ENCODE data around the gene SH3PXD2A.

DNA sequence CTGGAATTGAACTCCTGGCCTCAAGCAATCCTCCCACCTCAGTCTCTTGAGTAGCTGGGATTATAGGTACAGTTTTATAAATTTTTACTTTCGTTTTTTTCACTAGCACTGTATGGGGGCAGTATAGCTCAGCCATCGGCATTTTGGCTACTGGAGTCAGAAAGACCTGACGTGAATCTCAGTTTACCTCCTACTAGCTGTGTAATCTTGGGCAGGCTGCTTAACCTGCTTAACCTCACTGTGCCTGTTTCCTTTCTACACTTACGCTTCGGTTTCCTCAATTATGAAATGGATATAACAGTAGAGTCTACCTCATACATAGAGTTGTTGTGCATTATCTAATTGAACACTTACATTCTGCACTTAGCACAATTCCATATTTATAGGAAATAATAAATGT is 45.9 kb upstream of the SH3PXD2A start:
- TF ChIP-seq, protein P1, sequence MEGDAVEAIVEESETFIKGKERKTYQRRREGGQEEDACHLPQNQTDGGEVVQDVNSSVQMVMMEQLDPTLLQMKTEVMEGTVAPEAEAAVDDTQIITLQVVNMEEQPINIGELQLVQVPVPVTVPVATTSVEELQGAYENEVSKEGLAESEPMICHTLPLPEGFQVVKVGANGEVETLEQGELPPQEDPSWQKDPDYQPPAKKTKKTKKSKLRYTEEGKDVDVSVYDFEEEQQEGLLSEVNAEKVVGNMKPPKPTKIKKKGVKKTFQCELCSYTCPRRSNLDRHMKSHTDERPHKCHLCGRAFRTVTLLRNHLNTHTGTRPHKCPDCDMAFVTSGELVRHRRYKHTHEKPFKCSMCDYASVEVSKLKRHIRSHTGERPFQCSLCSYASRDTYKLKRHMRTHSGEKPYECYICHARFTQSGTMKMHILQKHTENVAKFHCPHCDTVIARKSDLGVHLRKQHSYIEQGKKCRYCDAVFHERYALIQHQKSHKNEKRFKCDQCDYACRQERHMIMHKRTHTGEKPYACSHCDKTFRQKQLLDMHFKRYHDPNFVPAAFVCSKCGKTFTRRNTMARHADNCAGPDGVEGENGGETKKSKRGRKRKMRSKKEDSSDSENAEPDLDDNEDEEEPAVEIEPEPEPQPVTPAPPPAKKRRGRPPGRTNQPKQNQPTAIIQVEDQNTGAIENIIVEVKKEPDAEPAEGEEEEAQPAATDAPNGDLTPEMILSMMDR (conservative IDR thresholded peaks at IDR 0.05; ENCODE audit: low read depth in 2 of 2), result 0 out of 4 replicates have a peak, but pooled peaks of 1 of the 2 experiments have one; percentile 8
- TF ChIP-seq EZH2phosphoT487 (IDR thresholded peaks at IDR 0.05; ENCODE audit: unreplicated experiment), result no peak
- TF ChIP-seq, protein P2, sequence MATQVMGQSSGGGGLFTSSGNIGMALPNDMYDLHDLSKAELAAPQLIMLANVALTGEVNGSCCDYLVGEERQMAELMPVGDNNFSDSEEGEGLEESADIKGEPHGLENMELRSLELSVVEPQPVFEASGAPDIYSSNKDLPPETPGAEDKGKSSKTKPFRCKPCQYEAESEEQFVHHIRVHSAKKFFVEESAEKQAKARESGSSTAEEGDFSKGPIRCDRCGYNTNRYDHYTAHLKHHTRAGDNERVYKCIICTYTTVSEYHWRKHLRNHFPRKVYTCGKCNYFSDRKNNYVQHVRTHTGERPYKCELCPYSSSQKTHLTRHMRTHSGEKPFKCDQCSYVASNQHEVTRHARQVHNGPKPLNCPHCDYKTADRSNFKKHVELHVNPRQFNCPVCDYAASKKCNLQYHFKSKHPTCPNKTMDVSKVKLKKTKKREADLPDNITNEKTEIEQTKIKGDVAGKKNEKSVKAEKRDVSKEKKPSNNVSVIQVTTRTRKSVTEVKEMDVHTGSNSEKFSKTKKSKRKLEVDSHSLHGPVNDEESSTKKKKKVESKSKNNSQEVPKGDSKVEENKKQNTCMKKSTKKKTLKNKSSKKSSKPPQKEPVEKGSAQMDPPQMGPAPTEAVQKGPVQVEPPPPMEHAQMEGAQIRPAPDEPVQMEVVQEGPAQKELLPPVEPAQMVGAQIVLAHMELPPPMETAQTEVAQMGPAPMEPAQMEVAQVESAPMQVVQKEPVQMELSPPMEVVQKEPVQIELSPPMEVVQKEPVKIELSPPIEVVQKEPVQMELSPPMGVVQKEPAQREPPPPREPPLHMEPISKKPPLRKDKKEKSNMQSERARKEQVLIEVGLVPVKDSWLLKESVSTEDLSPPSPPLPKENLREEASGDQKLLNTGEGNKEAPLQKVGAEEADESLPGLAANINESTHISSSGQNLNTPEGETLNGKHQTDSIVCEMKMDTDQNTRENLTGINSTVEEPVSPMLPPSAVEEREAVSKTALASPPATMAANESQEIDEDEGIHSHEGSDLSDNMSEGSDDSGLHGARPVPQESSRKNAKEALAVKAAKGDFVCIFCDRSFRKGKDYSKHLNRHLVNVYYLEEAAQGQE (IDR thresholded peaks at IDR 0.05; ENCODE audit: unreplicated experiment), result no peak
